GM18517 (cell line): ENCODE measurements around the gene UBE2K.
A peak's percentile ranks its signal among the peaks of the same experiment; 100 is the strongest.
"Not testable (repeated sequence)": the region's sequence is repeated elsewhere in the genome, so short reads cannot be mapped to it uniquely, and the experiment has no call there.

Experiments used
- ATAC-seq: cut with Tn5 transposase; IDR thresholded peaks from one replicate; pipeline ENCODE4 v1.9.1; 2021; ENCODE audit warnings: mild to moderate bottlenecking, moderate library complexity; ENCODE audit not compliant: unreplicated experiment

UBE2K gene

GRCh38 chr4:39687014-39687413 lies 10.9 kb upstream of the UBE2K start:
- no peak for ATAC-seq

- no peak for ATAC-seq
Measured at GRCh38 chr4:39689970-39690369, 8.0 kb upstream of the UBE2K start.

GRCh38 chr4:39698424-39699009 lies 581 bp downstream of the UBE2K start:
- no peak for ATAC-seq

GRCh38 chr4:39699687-39700409 lies 1.9 kb downstream of the UBE2K start:
- no peak for ATAC-seq

- no peak for ATAC-seq
Measured at GRCh38 chr4:39700554-39700953, 2.6 kb downstream of the UBE2K start.

- no peak for ATAC-seq
Measured at GRCh38 chr4:39702716-39703115, 4.8 kb downstream of the UBE2K start.

GRCh38 chr4:39704789-39705188 lies 6.9 kb downstream of the UBE2K start:
- ATAC-seq, result not testable (repeated sequence)

DNA sequence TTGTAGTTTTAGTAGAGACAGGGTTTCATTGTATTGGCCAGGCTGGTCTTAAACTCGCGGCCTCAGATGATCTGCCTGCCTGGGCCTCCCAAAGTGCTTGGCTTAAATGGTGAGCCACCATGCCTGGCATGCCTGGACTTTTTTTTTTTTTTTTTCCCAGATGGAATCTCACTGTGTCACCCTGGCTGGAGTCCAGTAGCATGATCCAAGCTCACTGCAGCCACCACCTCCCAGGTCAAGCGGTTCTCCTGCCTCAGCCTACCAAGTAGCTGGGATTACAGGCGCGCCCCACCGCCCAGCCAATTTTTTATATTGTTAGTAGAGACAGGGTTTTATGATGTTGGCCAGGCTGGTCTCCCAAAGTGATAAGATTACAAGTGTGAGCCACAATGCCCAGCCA lies 8.4 kb downstream of the UBE2K start:
- ATAC-seq, result no peak

- ATAC-seq, result peak; percentile 65
Measured at GRCh38 chr4:39706741-39707511, 9.0 kb downstream of the UBE2K start.

GRCh38 chr4:39710098-39710896 lies 12.4 kb downstream of the UBE2K start:
- no peak for ATAC-seq

DNA sequence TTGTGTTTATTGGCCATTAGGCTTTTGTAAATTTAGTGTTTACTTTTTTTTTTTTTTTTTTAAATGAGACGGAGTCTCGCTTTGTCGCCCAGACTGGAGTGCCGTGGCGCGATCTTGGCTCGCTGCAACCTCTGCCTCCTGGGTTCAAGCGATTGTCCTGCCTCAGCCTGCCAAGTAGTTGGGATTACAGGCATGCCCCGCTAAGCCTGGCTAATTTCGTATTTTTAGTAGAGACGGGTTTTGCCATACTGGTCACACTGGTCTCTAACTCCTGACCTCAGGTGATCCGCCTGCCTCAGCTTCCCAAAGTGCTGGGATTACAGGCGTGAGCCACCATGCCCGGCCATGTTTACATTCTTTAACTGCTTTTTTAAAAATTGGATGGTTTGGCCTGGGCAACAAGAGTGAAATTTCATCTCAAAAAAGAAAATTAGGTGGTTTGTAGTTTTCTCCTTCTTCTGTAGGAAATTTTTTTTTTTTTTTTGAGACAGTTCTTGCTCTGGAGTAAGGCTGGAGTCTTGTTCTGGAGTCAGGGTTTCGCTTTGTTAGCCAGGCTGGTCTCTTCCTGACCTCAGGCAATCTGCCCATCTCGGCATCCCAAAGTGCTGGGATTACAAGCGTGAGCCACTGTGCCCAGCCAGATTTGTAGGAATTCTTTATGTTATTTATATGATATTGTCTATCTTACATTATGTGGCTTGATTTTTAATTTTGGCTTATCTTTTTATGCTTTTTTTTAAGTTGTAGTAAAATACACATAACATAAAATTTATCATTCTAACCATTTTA lies 15.1 kb downstream of the UBE2K start:
- ATAC-seq, result no peak

- peak; percentile 39 for ATAC-seq
Measured at GRCh38 chr4:39713691-39714090, 15.8 kb downstream of the UBE2K start.

- ATAC-seq, result no peak
Measured at GRCh38 chr4:39714166-39714565, 16.2 kb downstream of the UBE2K start.

DNA sequence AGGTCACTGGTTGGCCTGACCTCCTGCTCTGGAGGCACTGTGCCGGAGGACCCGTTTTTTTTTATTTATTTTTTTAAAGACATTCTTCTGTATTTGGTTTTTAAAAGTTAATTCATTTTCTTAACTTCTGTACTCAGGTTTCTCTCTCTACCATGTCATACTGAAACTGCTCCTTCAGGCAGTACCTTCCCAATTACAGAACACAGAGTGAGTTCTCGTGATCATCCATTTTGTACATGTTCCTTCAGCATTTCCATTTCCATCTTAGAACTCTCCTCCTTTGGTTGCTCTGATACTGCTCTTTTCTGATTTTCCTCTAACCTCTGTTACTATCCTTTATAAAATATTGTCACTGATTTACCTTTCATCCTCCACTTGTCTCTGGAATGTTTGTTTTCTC lies 17.9 kb downstream of the UBE2K start:
- ATAC-seq, result no peak

GRCh38 chr4:39716356-39716755 lies 18.4 kb downstream of the UBE2K start:
- no peak for ATAC-seq

DNA sequence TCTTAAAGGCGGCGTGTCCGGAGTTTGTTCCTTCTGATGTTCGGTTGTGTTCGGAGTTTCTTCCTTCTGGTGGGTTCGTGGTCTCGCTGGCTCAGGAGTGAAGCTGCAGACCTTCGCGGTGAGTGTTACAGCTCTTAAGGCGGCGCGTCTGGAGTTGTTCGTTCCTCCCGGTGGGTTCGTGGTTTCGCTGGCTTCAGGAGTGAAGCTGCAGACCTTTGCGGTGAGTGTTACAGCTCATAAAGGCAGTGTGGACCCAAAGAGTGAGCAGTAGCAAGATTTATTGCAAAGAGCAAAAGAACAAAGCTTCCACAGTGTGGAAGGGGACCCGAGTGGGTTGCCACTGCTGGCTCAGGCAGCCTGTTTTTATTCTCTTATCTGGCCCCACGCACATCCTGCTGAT lies 19.8 kb downstream of the UBE2K start:
- not testable (repeated sequence) for ATAC-seq

DNA sequence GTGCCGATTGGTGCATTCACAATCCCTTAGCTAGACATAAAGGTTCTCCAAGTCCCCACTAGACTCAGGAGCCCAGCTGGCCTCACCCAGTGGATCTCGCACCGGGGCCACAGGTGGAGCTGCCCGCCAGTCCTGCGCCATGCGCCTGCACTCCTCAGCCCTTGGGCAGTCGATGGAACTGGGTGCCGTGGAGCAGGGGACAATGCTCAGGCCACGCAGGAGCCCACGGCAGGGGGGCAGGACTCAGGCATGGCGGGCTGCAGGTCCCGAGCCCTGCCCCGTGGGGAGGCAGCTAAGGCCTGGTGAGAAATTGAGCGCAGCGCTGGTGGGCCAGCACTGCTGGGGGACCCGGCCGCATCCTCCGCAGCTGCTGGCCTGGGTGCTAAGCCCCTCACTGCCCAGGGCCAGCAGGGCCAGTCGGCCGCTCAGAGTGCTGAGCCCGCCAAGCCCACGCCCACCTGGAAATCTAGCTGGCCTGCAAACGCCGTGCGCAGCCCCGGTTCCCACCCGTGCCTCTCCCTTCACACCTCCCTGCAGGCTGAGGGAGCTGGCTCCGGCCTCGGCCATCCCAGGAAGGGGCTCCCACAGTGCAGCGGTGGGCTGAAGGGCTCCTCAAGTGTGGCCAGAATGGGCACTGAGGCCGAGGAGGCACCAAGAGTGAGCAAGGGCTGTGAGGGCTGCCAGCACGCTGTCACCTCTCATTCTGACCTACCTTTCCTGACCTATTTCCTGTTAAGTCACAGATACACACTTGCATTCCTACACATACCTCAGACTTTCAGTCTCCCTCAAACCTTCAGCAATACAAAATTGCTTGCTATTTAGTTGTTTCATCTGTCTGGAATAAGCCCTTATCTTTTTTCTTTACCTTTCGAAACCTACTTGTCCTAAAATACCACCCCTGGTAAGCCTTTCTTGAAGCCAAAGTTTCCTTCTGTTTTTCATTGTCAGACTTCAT lies 20.7 kb downstream of the UBE2K start:
- no peak for ATAC-seq

DNA sequence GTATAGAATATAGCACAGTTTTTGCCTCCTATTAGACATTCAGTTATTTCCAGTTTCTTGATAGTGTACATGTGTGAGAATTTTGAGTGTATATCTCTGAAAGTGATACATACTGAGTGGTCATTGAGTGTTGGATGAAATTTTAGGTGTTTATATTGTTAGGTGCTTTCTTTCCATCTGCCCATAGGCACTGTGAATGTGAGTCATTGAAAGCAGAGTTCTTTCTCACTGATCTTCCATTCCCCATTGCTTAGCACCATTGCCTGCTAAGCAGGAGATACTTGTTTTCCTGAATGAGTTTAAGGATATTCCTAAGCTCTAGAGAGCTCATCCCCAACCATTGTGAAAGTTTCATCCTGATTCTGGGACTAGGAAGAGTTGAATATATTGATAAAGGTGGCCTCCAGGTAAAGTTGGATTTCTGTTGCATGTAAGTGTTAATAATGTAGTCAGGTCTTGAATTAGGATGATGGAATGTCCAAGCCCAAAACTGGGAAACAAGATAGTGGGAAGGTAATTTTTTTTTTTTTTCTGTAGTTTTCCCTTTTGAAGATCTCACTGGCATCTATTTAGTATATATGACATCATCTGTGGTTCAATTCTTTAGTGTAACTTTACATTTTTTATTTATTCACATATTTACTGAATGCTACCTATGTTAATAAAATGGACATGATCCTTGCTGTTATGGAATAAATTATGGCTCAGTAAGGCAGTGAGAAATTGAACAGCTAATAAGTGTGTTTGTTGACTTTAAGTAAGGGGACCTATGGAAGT lies 22.1 kb downstream of the UBE2K start:
- no peak for ATAC-seq

DNA sequence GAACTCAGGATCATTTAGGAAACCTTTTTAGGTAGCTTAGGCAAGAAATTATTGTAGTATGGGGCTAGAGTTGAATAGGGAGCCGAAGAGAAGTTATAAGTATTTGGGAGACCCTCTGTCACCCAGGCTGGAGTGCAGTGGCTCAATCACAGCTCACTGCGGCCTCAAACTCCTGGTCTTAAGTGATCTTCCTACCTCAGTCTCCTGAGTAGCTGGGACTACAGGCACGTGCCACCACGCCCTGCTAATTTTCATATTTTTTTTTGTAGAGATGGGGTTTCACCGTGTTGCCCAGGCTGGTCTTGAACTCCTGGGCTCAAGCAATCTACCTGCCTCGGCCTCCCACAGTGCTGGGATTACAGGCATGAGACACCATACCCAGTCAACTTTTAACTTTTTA lies 23.3 kb downstream of the UBE2K start:
- ATAC-seq, result not testable (repeated sequence)
